ENCODE measurements around the gene TMED1. TPM values are rescaled to one million over a fixed set of nuclear protein-coding genes. Genes with fewer than 3 reads are reported as not detected.

TMED1 gene
- total RNA-seq, 1 donor from 2014 or later: 30.9 TPM

- Mint-ChIP-seq H3K27ac (no peak overlapping the region), H3K9me3 (peaks cover 3% of the 10 kb centered on the region), H3K4me1 (peaks cover 8% of the 10 kb centered on the region), H3K4me3 (no peak overlapping the region), H3K27me3 (ENCODE audit: low read depth) (no peaks in the 10 kb centered on the region), H3K36me3 (peaks cover 28% of the 10 kb centered on the region)
- no peak for DNase-seq (ENCODE audit: low spot score in 2 of 2, unreplicated experiment in 2 of 2)
- TF ChIP-seq CTCF (IDR thresholded peaks at IDR 0.05; ENCODE audit: unreplicated experiment): no peak
Observed at GRCh38 chr19:10812196-10812595, 23.8 kb downstream of the TMED1 start.

- no peak overlapping the region for H3K27ac Mint-ChIP-seq
- TF ChIP-seq CTCF (IDR thresholded peaks at IDR 0.05; ENCODE audit: unreplicated experiment): no peak
- H3K9me3 Mint-ChIP-seq: peaks cover 3% of the 10 kb centered on the region
- DNase-seq (ENCODE audit: low spot score in 2 of 2, unreplicated experiment in 2 of 2): no peak
- no peak overlapping the region for H3K4me3 Mint-ChIP-seq
- peaks cover 28% of the 10 kb centered on the region for H3K36me3 Mint-ChIP-seq
- peaks cover 7% of the 10 kb centered on the region for H3K4me1 Mint-ChIP-seq
- H3K27me3 Mint-ChIP-seq (ENCODE audit: low read depth): no peaks in the 10 kb centered on the region
Observed at GRCh38 chr19:10811391-10812111, 24.5 kb downstream of the TMED1 start.

- Mint-ChIP-seq H3K27ac (no peak overlapping the region), H3K36me3 (peaks cover 33% of the 10 kb centered on the region), H3K4me3 (no peak overlapping the region), H3K4me1 (peaks cover 3% of the 10 kb centered on the region), H3K9me3 (peaks cover 7% of the 10 kb centered on the region), H3K27me3 (ENCODE audit: low read depth) (no peaks in the 10 kb centered on the region)
- no peak for TF ChIP-seq CTCF (IDR thresholded peaks at IDR 0.05; ENCODE audit: unreplicated experiment)
- DNase-seq (ENCODE audit: low spot score in 2 of 2, unreplicated experiment in 2 of 2): no peak
Observed at GRCh38 chr19:10809651-10810285, 26.2 kb downstream of the TMED1 start.

DNA sequence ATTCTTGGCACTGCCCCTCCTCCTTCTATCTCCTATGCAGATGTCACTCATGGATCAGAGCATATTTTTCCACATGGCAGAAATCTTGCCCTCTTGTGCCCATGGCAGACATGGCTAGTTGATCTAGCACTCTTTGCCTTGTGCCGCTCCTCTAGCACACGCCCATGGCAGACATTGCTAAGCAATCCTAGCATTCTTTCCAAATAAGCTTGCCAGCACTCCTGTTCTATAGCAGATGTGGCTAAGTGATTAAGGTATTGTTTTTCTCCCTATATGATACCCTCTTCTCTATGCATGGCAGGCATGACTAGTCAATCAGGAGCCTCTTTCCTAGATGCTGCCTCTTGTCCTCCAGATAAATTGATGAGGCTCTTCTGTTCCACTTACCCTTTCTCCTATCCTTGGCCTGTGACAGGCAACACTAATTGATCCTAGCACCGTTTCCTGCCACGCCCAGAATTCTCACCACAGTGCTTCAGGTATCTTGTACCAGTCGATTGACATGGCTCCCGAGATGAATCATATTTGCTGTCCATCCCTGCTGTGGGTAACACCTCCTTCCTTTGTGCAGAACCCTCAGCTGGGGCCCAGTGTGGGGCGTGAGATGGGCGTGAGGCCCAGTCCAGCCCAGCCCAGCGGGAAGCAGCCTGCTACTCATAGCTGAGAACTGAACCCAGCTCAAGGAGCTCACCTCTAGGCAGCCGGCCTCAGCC, 26.9 kb downstream of the TMED1 start:
- no peak overlapping the region for H3K4me3 Mint-ChIP-seq
- no peak for TF ChIP-seq CTCF (IDR thresholded peaks at IDR 0.05; ENCODE audit: unreplicated experiment)

GRCh38 chr19:10805758-10806247, 30.2 kb downstream of the TMED1 start:
- peaks cover 9% of the 10 kb centered on the region for H3K9me3 Mint-ChIP-seq
- H3K4me3 Mint-ChIP-seq: no peak overlapping the region
- no peak for DNase-seq (ENCODE audit: low spot score in 2 of 2, unreplicated experiment in 2 of 2)
- no peaks in the 10 kb centered on the region for H3K27me3 Mint-ChIP-seq (ENCODE audit: low read depth)
- H3K27ac Mint-ChIP-seq: no peak overlapping the region
- H3K4me1 Mint-ChIP-seq: no peaks in the 10 kb centered on the region
- no peak for TF ChIP-seq CTCF (IDR thresholded peaks at IDR 0.05; ENCODE audit: unreplicated experiment)
- H3K36me3 Mint-ChIP-seq: peaks cover 35% of the 10 kb centered on the region

More for the DNA sequence above, 26.9 kb downstream of the TMED1 start:
- H3K27ac Mint-ChIP-seq: no peak overlapping the region
- H3K36me3 Mint-ChIP-seq: peaks cover 35% of the 10 kb centered on the region
- no peaks in the 10 kb centered on the region for H3K27me3 Mint-ChIP-seq (ENCODE audit: low read depth)
- no peak for DNase-seq (ENCODE audit: low spot score in 2 of 2, unreplicated experiment in 2 of 2)
- peaks cover 9% of the 10 kb centered on the region for H3K9me3 Mint-ChIP-seq
- peaks cover 3% of the 10 kb centered on the region for H3K4me1 Mint-ChIP-seq

Data from mesothelial cell of epicardium (in vitro differentiated cells).